Stimulated activated effector memory CD8-positive, alpha-beta T cell treated with anti-CD3 and anti-CD28 coated beads, Interleukin-12 subunit alpha, Interleukin-12 subunit beta, amount 100 ng/mL, for 72 hours (primary cell): Measurements from ENCODE around the gene GCNT2.
"Not testable (repeated sequence)": the region's sequence is repeated elsewhere in the genome, so short reads cannot be mapped to it uniquely, and the experiment has no call there.

Source experiments
- ATAC-seq: fragments of 150-1000 bp; cut with Tn5 transposase; 2 replicates; pipeline ENCODE4 v1.10.0; 2021
- DNase-seq, 2 donors: peaks; one replicate each; pipeline ENCODE4 v3.0.0; 2021 to 2022; ENCODE audit warnings: low spot score in 2 of 2
- H3K27ac Mint-ChIP-seq: one replicate; pipeline ENCODE4 v1.8.0; 2022; ENCODE audit warnings: mild to moderate bottlenecking, mixed read lengths
- H3K36me3 Mint-ChIP-seq: one replicate; pipeline ENCODE4 v1.8.0; 2022; ENCODE audit warnings: mild to moderate bottlenecking, mixed read lengths
- H3K4me1 Mint-ChIP-seq: one replicate; pipeline ENCODE4 v1.8.0; 2022; ENCODE audit warnings: mixed read lengths
- H3K4me3 Mint-ChIP-seq: one replicate; pipeline ENCODE4 v1.8.0; 2022; ENCODE audit warnings: mild to moderate bottlenecking, mixed read lengths
- H3K9me3 Mint-ChIP-seq: one replicate; pipeline ENCODE4 v1.8.0; 2022; ENCODE audit warnings: mixed read lengths

The GCNT2 gene

DNA sequence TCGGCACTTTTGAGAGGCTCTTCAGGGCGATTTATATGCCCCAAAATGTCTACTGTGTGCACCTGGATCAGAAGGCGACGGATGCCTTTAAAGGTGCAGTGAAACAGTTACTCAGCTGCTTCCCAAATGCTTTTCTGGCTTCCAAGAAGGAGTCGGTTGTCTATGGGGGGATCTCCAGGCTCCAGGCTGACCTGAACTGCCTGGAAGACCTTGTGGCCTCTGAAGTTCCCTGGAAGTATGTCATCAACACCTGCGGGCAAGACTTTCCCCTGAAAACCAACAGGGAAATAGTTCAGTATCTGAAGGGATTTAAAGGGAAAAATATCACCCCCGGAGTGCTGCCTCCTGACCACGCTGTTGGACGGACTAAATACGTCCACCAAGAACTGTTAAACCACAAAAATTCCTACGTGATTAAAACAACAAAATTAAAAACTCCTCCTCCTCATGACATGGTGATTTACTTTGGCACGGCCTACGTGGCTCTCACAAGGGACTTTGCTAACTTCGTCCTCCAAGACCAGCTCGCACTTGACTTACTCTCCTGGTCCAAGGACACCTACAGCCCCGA is 8.2 kb downstream of the GCNT2 start:
- DNase-seq (no peak), ATAC-seq (no peak)
- peaks cover 29% of the 10 kb centered on the region for H3K4me1 Mint-ChIP-seq
- no peak overlapping the region for H3K27ac Mint-ChIP-seq
- H3K4me3 Mint-ChIP-seq = peak overlapping the region; percentile 66
- H3K9me3 Mint-ChIP-seq = no peaks in the 10 kb centered on the region
- peaks cover 6% of the 10 kb centered on the region for H3K36me3 Mint-ChIP-seq

GRCh38 chr6:10529828-10530374 is 8.8 kb downstream of the GCNT2 start:
- H3K4me1 Mint-ChIP-seq = peaks cover 29% of the 10 kb centered on the region
- H3K4me3 Mint-ChIP-seq = peak overlapping the region; percentile 66
- not testable (repeated sequence) for H3K9me3 Mint-ChIP-seq, DNase-seq, ATAC-seq, H3K36me3 Mint-ChIP-seq, H3K27ac Mint-ChIP-seq

DNA sequence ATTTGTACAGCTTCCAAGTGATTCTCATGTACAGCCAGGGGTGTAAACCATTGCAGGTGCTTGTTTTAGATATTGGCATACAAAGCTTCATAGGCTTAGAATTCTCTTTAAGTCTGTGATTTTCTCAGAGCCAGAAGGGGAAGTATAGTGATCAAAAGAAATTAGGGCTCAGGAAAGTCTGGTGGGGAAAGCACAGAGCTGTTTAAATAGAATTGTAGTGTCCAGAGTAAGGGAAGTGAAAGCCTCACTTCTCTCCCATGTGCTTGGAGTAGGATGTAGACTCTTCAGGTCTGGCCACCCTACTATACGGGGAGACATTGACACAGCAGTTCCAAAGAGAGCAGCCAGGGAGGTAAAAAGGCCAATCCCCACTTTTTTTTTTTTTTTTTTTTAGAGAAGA is 10.4 kb downstream of the GCNT2 start:
- Mint-ChIP-seq H3K4me3 (no peak overlapping the region), H3K27ac (no peak overlapping the region), H3K9me3 (no peaks in the 10 kb centered on the region), H3K4me1 (peaks cover 33% of the 10 kb centered on the region), H3K36me3 (peaks cover 6% of the 10 kb centered on the region)
- DNase-seq (no peak), ATAC-seq (no peak)

DNA sequence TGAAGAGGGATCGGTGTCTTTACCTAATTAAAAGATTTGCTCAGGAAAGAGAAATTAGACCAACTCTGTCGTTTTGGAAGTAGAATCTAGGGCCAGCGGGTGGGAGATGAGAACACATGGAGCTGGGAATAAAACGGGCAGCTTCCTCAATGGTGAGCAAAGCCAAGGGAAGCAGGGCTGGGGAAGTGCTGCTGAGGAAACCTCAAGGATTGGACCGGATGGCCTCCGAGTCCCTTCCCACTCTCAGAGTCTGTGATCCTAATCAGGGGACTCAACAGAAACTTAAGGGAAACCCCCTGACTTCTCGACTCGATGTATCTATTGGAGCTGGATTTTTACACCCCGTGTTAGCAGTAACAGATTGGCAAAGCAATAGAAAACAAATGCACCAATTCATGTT is 10.8 kb downstream of the GCNT2 start:
- no peak for DNase-seq
- Mint-ChIP-seq H3K27ac (no peak overlapping the region), H3K4me3 (no peak overlapping the region), H3K4me1 (peaks cover 33% of the 10 kb centered on the region), H3K36me3 (peaks cover 6% of the 10 kb centered on the region), H3K9me3 (no peaks in the 10 kb centered on the region)
- no peak for ATAC-seq

- Mint-ChIP-seq H3K27ac (no peak overlapping the region), H3K4me3 (no peak overlapping the region), H3K9me3 (no peaks in the 10 kb centered on the region), H3K4me1 (peaks cover 33% of the 10 kb centered on the region), H3K36me3 (peaks cover 6% of the 10 kb centered on the region)
- no peak for ATAC-seq
- DNase-seq = no peak
Observed at GRCh38 chr6:10532392-10532791, 11.2 kb downstream of the GCNT2 start.

GRCh38 chr6:10534419-10534762 is 13.2 kb downstream of the GCNT2 start:
- ATAC-seq (no peak), DNase-seq (no peak)
- H3K36me3 Mint-ChIP-seq = peaks cover 6% of the 10 kb centered on the region
- no peaks in the 10 kb centered on the region for H3K9me3 Mint-ChIP-seq
- H3K4me3 Mint-ChIP-seq = peak overlapping the region; percentile 18
- H3K27ac Mint-ChIP-seq = no peak overlapping the region
- peaks cover 20% of the 10 kb centered on the region for H3K4me1 Mint-ChIP-seq

DNA sequence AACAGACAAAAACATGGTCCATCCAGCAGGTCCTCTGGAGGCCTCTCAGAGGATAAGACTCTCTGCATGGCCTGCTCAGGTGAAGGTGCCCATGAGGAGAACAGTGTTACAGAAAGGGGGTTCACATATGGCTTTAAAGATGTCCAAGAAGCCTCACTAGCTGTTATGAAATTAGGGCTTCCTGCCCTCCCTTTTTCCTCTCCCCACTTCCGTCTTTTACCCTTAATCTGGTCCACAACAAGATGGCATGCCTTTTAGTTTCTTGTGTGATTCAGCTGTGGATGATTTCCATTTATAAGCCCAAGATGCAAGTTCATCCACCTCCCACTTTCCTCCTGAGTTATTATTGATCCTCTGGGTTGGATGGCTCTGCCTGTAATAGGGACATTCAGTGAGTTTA is 14.0 kb downstream of the GCNT2 start:
- Mint-ChIP-seq H3K9me3 (no peaks in the 10 kb centered on the region), H3K4me3 (no peak overlapping the region), H3K4me1 (peaks cover 16% of the 10 kb centered on the region), H3K36me3 (peaks cover 6% of the 10 kb centered on the region), H3K27ac (no peak overlapping the region)
- ATAC-seq (no peak), DNase-seq (no peak)

- no peak for DNase-seq
- Mint-ChIP-seq H3K27ac (no peak overlapping the region), H3K36me3 (peaks cover 6% of the 10 kb centered on the region), H3K4me1 (peaks cover 5% of the 10 kb centered on the region), H3K4me3 (no peak overlapping the region), H3K9me3 (peaks cover 3% of the 10 kb centered on the region)
- no peak for ATAC-seq
Observed at GRCh38 chr6:10537726-10538125, 16.6 kb downstream of the GCNT2 start.

- no peak overlapping the region for H3K27ac Mint-ChIP-seq
Observed at GRCh38 chr6:10540073-10540746, 19.1 kb downstream of the GCNT2 start.

DNA sequence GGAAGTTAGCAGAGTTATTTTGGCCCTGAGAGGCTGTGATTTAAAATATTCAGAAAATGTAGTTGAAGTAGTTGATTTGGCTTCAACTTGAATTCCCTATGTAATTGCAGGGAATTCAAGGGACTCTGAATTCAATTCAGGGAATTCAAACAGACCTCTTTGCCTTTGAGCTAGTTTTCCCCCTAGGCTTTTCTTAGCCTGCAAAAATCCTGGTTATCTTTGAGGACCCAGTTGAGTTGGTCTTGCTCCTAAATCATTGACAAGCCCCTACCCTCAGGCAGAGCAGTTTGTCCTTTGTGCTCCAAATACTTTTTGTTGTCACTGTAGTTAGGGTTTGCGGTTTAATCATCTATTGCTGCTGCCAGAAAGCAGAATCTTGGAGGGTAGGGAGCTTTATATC is 20.4 kb downstream of the GCNT2 start:
- no peak for DNase-seq
- no peak overlapping the region for H3K4me3 Mint-ChIP-seq
- no peak for ATAC-seq
- H3K4me1 Mint-ChIP-seq = no peaks in the 10 kb centered on the region
- no peak overlapping the region for H3K27ac Mint-ChIP-seq
- H3K9me3 Mint-ChIP-seq = peaks cover 3% of the 10 kb centered on the region
- no peaks in the 10 kb centered on the region for H3K36me3 Mint-ChIP-seq

More at GRCh38 chr6:10540073-10540746, 19.1 kb downstream of the GCNT2 start:
- H3K4me1 Mint-ChIP-seq = peaks cover 4% of the 10 kb centered on the region
- H3K4me3 Mint-ChIP-seq = no peak overlapping the region
- H3K9me3 Mint-ChIP-seq = peaks cover 3% of the 10 kb centered on the region
- no peaks in the 10 kb centered on the region for H3K36me3 Mint-ChIP-seq
- ATAC-seq (no peak), DNase-seq (no peak)

- Mint-ChIP-seq H3K36me3 (no peaks in the 10 kb centered on the region), H3K27ac (no peak overlapping the region), H3K4me3 (no peak overlapping the region), H3K9me3 (peaks cover 3% of the 10 kb centered on the region), H3K4me1 (no peaks in the 10 kb centered on the region)
- ATAC-seq (no peak), DNase-seq (no peak)
Observed at GRCh38 chr6:10542213-10542612, 21.1 kb downstream of the GCNT2 start.

DNA sequence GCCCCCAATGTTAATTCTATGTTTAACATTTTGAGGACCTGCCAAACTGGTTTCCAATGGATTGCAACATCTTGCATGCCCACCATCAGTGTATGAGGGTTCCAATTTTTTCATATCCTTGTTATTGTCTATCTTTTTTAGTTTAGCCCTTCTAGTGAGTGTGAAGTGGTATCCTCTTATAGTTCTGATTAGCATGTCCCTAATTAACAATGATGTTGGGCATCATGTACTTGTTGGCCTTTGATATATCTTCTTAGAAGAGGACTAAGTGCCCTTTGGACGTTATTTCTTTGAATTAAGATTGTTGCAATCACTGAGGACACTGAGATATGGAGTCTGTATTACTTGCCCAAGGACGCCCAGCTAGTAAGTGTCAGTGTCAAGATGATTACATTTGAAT is 22.3 kb downstream of the GCNT2 start:
- Mint-ChIP-seq H3K27ac (no peak overlapping the region), H3K4me3 (no peak overlapping the region), H3K36me3 (no peaks in the 10 kb centered on the region), H3K4me1 (no peaks in the 10 kb centered on the region), H3K9me3 (peaks cover 3% of the 10 kb centered on the region)
- no peak for DNase-seq
- no peak for ATAC-seq

DNA sequence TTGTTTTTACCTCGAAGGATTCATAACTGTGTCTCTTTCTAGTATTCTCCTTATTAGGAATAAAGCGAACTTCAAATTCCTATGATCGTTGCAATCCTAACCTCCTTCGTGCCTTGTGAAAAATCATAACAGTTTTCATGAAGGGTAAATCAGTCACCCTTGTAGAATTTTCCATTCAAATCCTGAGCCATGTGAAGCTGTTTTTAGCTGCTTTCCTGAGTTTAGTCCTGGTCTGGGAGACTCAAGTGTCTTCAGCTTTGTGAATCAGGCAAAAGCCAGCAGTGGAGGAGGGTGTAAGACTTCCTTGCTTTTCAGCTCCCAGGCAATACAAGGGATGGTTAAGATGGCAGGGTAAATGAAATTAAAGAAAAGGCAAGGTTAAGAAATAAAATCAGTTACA is 24.3 kb downstream of the GCNT2 start:
- Mint-ChIP-seq H3K9me3 (peaks cover 3% of the 10 kb centered on the region), H3K4me3 (no peak overlapping the region)

GRCh38 chr6:10547809-10548208 is 26.7 kb downstream of the GCNT2 start:
- H3K4me1 Mint-ChIP-seq = no peaks in the 10 kb centered on the region
- no peak overlapping the region for H3K27ac Mint-ChIP-seq
- no peak overlapping the region for H3K4me3 Mint-ChIP-seq
- no peak for ATAC-seq
- no peak for DNase-seq
- H3K36me3 Mint-ChIP-seq = no peaks in the 10 kb centered on the region
- H3K9me3 Mint-ChIP-seq = no peaks in the 10 kb centered on the region

More for the DNA sequence above, 24.3 kb downstream of the GCNT2 start:
- no peak for DNase-seq
- Mint-ChIP-seq H3K4me1 (no peaks in the 10 kb centered on the region), H3K36me3 (no peaks in the 10 kb centered on the region), H3K27ac (no peak overlapping the region)
- no peak for ATAC-seq

DNA sequence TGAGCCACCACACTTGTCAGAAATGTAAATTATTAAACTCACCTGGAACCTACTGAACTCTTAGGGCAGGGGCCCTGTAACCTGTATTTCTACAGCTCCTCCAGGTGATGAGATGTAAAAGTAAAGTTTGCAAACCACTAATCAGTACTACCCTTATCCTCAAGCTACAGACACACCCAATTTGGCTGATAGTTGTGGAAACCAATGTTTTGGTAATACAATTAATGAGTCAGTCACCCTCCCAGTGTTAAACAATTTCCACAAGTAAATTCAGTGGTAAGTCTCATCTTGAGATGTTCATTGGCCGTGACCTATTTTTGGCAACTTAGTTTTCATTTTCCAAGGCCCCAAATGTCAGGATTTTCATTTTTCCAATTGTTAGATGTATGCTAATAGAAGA is 29.6 kb downstream of the GCNT2 start:
- DNase-seq = no peak
- H3K4me1 Mint-ChIP-seq = peaks cover 3% of the 10 kb centered on the region
- no peak for ATAC-seq

GRCh38 chr6:10552270-10552810 is 31.2 kb downstream of the GCNT2 start:
- ATAC-seq = no peak
- peaks cover 6% of the 10 kb centered on the region for H3K4me1 Mint-ChIP-seq

More for the DNA sequence above, 29.6 kb downstream of the GCNT2 start:
- H3K9me3 Mint-ChIP-seq = no peaks in the 10 kb centered on the region
- no peak overlapping the region for H3K27ac Mint-ChIP-seq
- no peaks in the 10 kb centered on the region for H3K36me3 Mint-ChIP-seq
- no peak overlapping the region for H3K4me3 Mint-ChIP-seq

More at GRCh38 chr6:10552270-10552810, 31.2 kb downstream of the GCNT2 start:
- no peak for DNase-seq
- Mint-ChIP-seq H3K27ac (no peak overlapping the region), H3K36me3 (no peaks in the 10 kb centered on the region), H3K9me3 (no peaks in the 10 kb centered on the region), H3K4me3 (no peak overlapping the region)
